H9 (cell line): Measurements from ENCODE around the gene SLCO3A1. TPM values are rescaled to one million over a fixed set of nuclear protein-coding genes. Genes with fewer than 3 reads are reported as not detected.

Experiments
- DNase-seq: peaks from one replicate; pipeline ENCODE4 v3.0.0-alpha.2; 2017
- H2AFZ ChIP-seq: one replicate; pipeline ENCODE4 v1.6.1; 2013; ENCODE audit warnings: mild to moderate bottlenecking, low read length, control low read depth, moderate library complexity
- H2AK5ac ChIP-seq: 2 replicates; pipeline ENCODE4 v1.6.1; 2013; ENCODE audit warnings: low read length, control low read depth, mixed read lengths; ENCODE audit not compliant: insufficient read length
- H2BK120ac ChIP-seq: one replicate; pipeline ENCODE4 v1.6.1; 2013; ENCODE audit warnings: low read depth, mild to moderate bottlenecking, low read length, control low read depth, inconsistent platforms; ENCODE audit not compliant: poor library complexity, severe bottlenecking
- H2BK12ac ChIP-seq: 2 replicates; pipeline ENCODE4 v1.6.1; 2013; ENCODE audit warnings: low read length, control low read depth, mixed read lengths, low read depth; ENCODE audit not compliant: insufficient read length
- H2BK15ac ChIP-seq: 2 replicates; pipeline ENCODE4 v1.6.1; 2013; ENCODE audit warnings: low read depth, low read length, control low read depth
- H2BK20ac ChIP-seq: one replicate; pipeline ENCODE4 v1.6.1; 2013; ENCODE audit warnings: low read depth, mild to moderate bottlenecking, low read length, control low read depth, inconsistent platforms; ENCODE audit not compliant: poor library complexity, severe bottlenecking
- H2BK5ac ChIP-seq: 2 replicates; pipeline ENCODE4 v1.6.1; 2013; ENCODE audit warnings: low read length, control low read depth, mixed read lengths; ENCODE audit not compliant: insufficient read length
- H3K14ac ChIP-seq: 2 replicates; pipeline ENCODE4 v1.6.1; 2013; ENCODE audit warnings: low read length, control low read depth; ENCODE audit not compliant: insufficient read depth
- H3K18ac ChIP-seq: 2 replicates; pipeline ENCODE4 v1.6.1; 2013; ENCODE audit warnings: low read depth, mild to moderate bottlenecking, mixed read lengths, low read length, control low read depth; ENCODE audit not compliant: insufficient read length
- H3K23ac ChIP-seq: 2 replicates; pipeline ENCODE4 v1.6.1; 2013; ENCODE audit warnings: low read length, control low read depth, mixed read lengths, low read depth; ENCODE audit not compliant: insufficient read length
- H3K23me2 ChIP-seq: 2 replicates; pipeline ENCODE4 v1.6.1; 2013; ENCODE audit warnings: low read depth, mild to moderate bottlenecking, mixed read lengths, low read length, control low read depth; ENCODE audit not compliant: insufficient read length, poor library complexity, severe bottlenecking
- H3K27ac ChIP-seq: 2 replicates; pipeline ENCODE4 v1.5.1; 2013; ENCODE audit warnings: low read length, control low read depth, mixed read lengths, low read depth; ENCODE audit not compliant: insufficient read length
- H3K27me3 ChIP-seq: 2 replicates; pipeline ENCODE4 v1.6.1; 2013; ENCODE audit warnings: low read length, control low read depth, inconsistent platforms; ENCODE audit not compliant: insufficient read depth
- H3K4ac ChIP-seq: 2 replicates; pipeline ENCODE4 v1.6.1; 2013; ENCODE audit warnings: low read depth, mild to moderate bottlenecking, control low read depth, inconsistent platforms, low read length, moderate library complexity
- H3K4me1 ChIP-seq: 2 replicates; pipeline ENCODE4 v1.6.1; 2013; ENCODE audit warnings: low read length, control low read depth, inconsistent platforms; ENCODE audit not compliant: insufficient read depth
- H3K4me2 ChIP-seq: 2 replicates; pipeline ENCODE4 v1.6.1; 2013; ENCODE audit warnings: low read length, control low read depth, mixed read lengths; ENCODE audit not compliant: insufficient read length, insufficient read depth
- H3K56ac ChIP-seq: 2 replicates; pipeline ENCODE4 v1.6.1; 2013; ENCODE audit warnings: low read depth, mild to moderate bottlenecking, mixed read lengths, low read length, control low read depth; ENCODE audit not compliant: insufficient read length
- H3K79me1 ChIP-seq: 2 replicates; pipeline ENCODE4 v1.6.1; 2013; ENCODE audit warnings: low read depth, mild to moderate bottlenecking, moderate library complexity, low read length, control low read depth, inconsistent platforms; ENCODE audit not compliant: insufficient read depth, poor library complexity, severe bottlenecking
- H3K79me2 ChIP-seq: 2 replicates; pipeline ENCODE4 v1.6.1; 2013; ENCODE audit warnings: low read length, control low read depth, inconsistent platforms; ENCODE audit not compliant: insufficient read depth
- H3K9ac ChIP-seq: 2 replicates; pipeline ENCODE4 v1.6.1; 2013; ENCODE audit warnings: low read length, control low read depth, mixed read lengths; ENCODE audit not compliant: insufficient read length; ENCODE audit errors: extremely low read depth
- H3K9me3 ChIP-seq: one replicate; pipeline ENCODE4 v1.6.1; 2013; ENCODE audit warnings: low read depth, low read length, inconsistent platforms; ENCODE audit not compliant: control insufficient read depth
- H3T11ph ChIP-seq: one replicate; pipeline ENCODE4 v1.6.1; 2013; ENCODE audit warnings: mild to moderate bottlenecking, low read length, control low read depth, inconsistent platforms
- H4K20me1 ChIP-seq: one replicate; pipeline ENCODE4 v1.6.1; 2013; ENCODE audit not compliant: control insufficient read depth, insufficient read length, insufficient read depth
- H4K5ac ChIP-seq: 2 replicates; pipeline ENCODE4 v1.6.1; 2013; ENCODE audit warnings: low read depth, mild to moderate bottlenecking, mixed read lengths, low read length, control low read depth; ENCODE audit not compliant: insufficient read length
- H4K8ac ChIP-seq: replicated peaks from 2 replicates; pipeline ENCODE4 v1.6.1; 2013; ENCODE audit warnings: low read length, control low read depth, mixed read lengths, low read depth; ENCODE audit not compliant: insufficient read length
- H4K91ac ChIP-seq: 2 replicates; pipeline ENCODE4 v1.6.1; 2013; ENCODE audit warnings: low read depth, mild to moderate bottlenecking, moderate library complexity, mixed read lengths, low read length, control low read depth; ENCODE audit not compliant: insufficient read length
- H3K27ac Mint-ChIP-seq, 3 experiments: 2 replicates in 2 of 3; 3 replicates in 1 of 3; pipeline ENCODE4 v1.8.0; 2020 to 2021; ENCODE audit warnings: mixed read lengths in 3 of 3, mild to moderate bottlenecking in 1 of 3, moderate library complexity in 1 of 3
- H3K27me3 Mint-ChIP-seq: 2 replicates; pipeline ENCODE4 v1.8.0; 2021; ENCODE audit warnings: low read depth, mild to moderate bottlenecking, moderate library complexity, mixed read lengths
- H3K36me3 Mint-ChIP-seq, 3 experiments: 2 replicates in 2 of 3; 3 replicates in 1 of 3; pipeline ENCODE4 v1.8.0; 2020 to 2021; ENCODE audit warnings: low read depth in 3 of 3, mixed read lengths in 3 of 3; ENCODE audit not compliant: insufficient read depth in 1 of 3
- H3K4me1 Mint-ChIP-seq, 2 experiments: 2 replicates each; pipeline ENCODE4 v1.8.0; 2020; ENCODE audit warnings: mixed read lengths in 2 of 2
- H3K4me3 Mint-ChIP-seq, 2 experiments: 2 replicates in 1 of 2; 3 replicates in 1 of 2; pipeline ENCODE4 v1.8.0; 2020 to 2021; ENCODE audit warnings: mild to moderate bottlenecking in 2 of 2, mixed read lengths in 2 of 2, moderate library complexity in 1 of 2
- H3K9me3 Mint-ChIP-seq, 2 experiments: 2 replicates in 1 of 2; 3 replicates in 1 of 2; pipeline ENCODE4 v1.8.0; 2020; ENCODE audit warnings: mild to moderate bottlenecking in 2 of 2, mixed read lengths in 2 of 2, moderate library complexity in 1 of 2
- CTCF ChIP-seq: fragments of 200-600 bp; sonication (generic); conservative IDR thresholded peaks from 3 replicates; pipeline ENCODE4 v1.8.0; 2021; ENCODE audit warnings: antibody characterized with exemption, mild to moderate bottlenecking
- WGBS: extraction: QIAGEN DNeasy Blood & Tissue Kit; methylation state at CpG from one replicate; pipeline ENCODE4 v1.1.7; 2013; ENCODE audit warnings: missing lambda C conversion rate, low lambda C conversion rate, mixed read lengths; ENCODE audit not compliant: insufficient read length; ENCODE audit errors: extremely low coverage; 5-methylcytosine and 5-hydroxymethylcytosine counted together
- total RNA-seq: library from RNA; stranded (reverse); gene quantifications from 2 replicates; pipeline ENCODE4 v1.2.1, GENCODE V29; 2021

The SLCO3A1 gene
- total RNA-seq, 1 experiment from 2014 or later = 9.4 TPM

DNA sequence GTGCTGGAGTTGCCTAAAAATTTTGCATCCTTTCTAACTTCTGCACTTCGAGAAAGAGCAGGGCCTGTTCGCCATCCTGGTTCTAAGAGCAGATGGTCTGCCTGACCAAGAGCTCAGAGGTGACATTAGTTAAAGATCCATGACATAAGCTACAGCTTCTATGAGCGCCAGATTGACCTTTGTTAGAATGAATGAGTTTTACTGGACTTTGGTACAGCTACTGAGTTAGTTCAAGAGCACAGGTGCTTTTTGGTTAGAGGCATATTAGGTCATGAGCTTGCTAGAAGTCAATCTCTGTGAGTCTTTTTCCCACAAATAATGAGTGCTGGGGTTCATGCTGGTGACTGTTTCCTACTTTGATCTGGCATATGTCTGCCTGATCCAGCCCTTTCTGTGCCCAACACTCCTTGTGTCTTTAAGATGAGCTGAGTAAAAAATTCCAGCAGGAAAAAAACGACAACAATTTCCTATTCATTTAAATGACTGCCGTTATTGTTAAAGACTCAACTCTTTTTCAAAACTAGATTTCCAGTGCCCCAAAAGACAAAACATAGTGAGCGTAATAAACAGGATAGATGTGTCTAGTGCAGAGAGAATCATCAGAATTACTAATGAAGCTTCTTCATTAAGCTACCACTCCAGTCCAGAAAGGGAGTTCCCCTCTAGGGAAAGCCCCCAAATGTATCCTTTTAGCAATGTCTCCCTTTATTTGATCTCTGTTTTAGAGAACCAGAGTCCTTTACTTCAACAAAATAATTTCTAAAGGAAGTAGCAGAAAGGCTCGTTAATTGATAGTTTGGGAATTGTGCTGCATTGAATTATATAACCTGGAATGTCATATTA is 152.9 kb downstream of the SLCO3A1 start:
- H3K23ac ChIP-seq = no peak overlapping the region
- H4K5ac ChIP-seq = no peak overlapping the region
- H2BK120ac ChIP-seq = no peak overlapping the region
- no peak overlapping the region for H2AK5ac ChIP-seq
- H3K18ac ChIP-seq = no peak overlapping the region
- Mint-ChIP-seq H3K27me3 (no peaks in the 10 kb centered on the region), H3K4me1 (peaks cover 23 to 33% of the 10 kb centered on the region in 2 experiments), H3K9me3 (no peaks in the 10 kb centered on the region), H3K36me3 (no peaks in the 10 kb centered on the region), H3K27ac (no peak overlapping the region), H3K4me3 (no peak overlapping the region)
- H3K4me2 ChIP-seq = no peak overlapping the region
- H3K27ac ChIP-seq = no peak overlapping the region
- H3K27me3 ChIP-seq = no peaks in the 10 kb centered on the region
- no peak overlapping the region for H2BK12ac ChIP-seq
- H2BK20ac ChIP-seq = no peak overlapping the region
- peaks cover 2% of the 10 kb centered on the region for H4K20me1 ChIP-seq
- no peaks in the 10 kb centered on the region; the same call in 1 of the 2 replicates for H3K79me2 ChIP-seq
- peaks cover under 1% of the 10 kb centered on the region; the same call in 1 of the 2 replicates for H3K4me1 ChIP-seq
- H3K4ac ChIP-seq = no peak overlapping the region
- DNase-seq = no peak
- no peak overlapping the region for H3K56ac ChIP-seq
- no peak for TF ChIP-seq CTCF
- H3K14ac ChIP-seq = no peak overlapping the region
- H3T11ph ChIP-seq = no peak overlapping the region
- no peak overlapping the region for H2BK15ac ChIP-seq
- H4K91ac ChIP-seq = no peak overlapping the region
- H3K9me3 ChIP-seq = no peaks in the 10 kb centered on the region
- no peak overlapping the region for H3K9ac ChIP-seq
- H3K23me2 ChIP-seq = no peaks in the 10 kb centered on the region
- no peak overlapping the region for H2AFZ ChIP-seq
- no peaks in the 10 kb centered on the region for H3K79me1 ChIP-seq
- no peak overlapping the region for H4K8ac ChIP-seq
- H2BK5ac ChIP-seq = no peak overlapping the region
- no CpG with 5 or more reads among the region's 7 CpGs for WGBS
